Left renal cortex interstitium (tissue), 4 donors: ENCODE results near the gene WDR70. TPM values are rescaled to one million over a fixed set of nuclear protein-coding genes. Genes with fewer than 3 reads are reported as not detected.
A peak's percentile ranks its signal among the peaks of the same experiment; 100 is the strongest.
"Not testable (repeated sequence)": the region's sequence is repeated elsewhere in the genome, so short reads cannot be mapped to it uniquely, and the experiment has no call there.

Experiments used
- DNase-seq, 4 donors: peaks; one replicate each; pipeline ENCODE4 v3.0.0-alpha.2; 2013; ENCODE audit warnings: low read depth in 4 of 4, low spot score in 2 of 4, missing footprints in 1 of 4
- polyA plus RNA-seq, 4 donors: library from polyadenylated mRNA; unstranded; fragments of 120-200 nt; gene quantifications; one replicate each; pipeline ENCODE4 v1.2.1, GENCODE V29; 2013; ENCODE audit not compliant: insufficient read length in 4 of 4

The WDR70 gene
- polyA plus RNA-seq, 4 donors = 45.6 to 54.5 (median 53.2) TPM

DNA sequence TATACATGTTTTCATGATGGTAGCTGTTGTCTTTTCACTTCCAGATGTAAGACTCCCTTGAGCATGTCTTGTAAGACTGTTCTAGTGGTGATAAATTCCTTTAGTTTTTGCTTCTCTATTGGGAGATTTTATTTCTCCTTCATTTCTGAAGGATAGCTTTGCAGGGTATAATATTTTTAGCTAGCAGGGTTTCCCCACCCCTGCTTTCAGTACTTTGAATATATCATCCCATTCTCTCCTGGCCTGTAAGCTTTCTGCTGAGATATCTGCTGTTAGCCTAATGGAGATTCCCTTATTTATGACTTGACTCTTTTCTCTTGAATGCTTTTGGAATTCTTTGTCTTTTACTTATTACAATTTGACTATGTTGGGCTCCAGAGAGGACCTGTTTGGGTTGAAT lies 249.8 kb downstream of the WDR70 start:
- no peak for DNase-seq

GRCh38 chr5:37631939-37632338 lies 252.8 kb downstream of the WDR70 start:
- no peak for DNase-seq

DNA sequence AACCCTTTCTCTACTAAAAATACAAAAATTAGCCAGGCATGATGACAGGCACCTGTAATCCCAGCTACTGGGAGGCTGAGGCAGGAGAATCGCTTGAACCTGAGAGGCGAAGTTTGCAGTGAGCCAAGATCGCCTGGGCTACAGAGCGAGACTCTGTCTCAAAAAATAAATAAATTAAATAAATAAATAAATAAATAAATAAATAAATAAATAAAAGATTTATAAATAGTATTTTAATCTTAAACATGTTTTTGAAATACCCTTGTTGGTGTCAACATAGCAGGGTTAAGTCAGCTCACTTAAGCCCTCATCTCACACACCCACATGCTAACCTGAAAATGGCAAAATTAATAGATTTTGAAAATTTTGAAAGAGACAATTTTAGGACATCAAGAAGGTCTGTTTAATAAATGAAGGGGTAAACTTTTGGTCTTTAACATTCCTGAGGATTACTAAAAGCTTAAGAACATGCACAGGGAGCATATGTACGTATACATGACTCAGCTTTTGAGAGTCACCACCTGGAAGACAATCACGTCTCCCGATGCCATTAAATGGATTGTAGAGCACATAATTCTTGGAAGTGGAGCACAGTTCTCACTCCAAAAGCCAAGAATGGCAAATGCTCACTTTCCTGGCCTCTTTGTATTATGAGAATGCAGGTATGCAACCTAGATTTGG lies 258.2 kb downstream of the WDR70 start:
- no peak for DNase-seq

DNA sequence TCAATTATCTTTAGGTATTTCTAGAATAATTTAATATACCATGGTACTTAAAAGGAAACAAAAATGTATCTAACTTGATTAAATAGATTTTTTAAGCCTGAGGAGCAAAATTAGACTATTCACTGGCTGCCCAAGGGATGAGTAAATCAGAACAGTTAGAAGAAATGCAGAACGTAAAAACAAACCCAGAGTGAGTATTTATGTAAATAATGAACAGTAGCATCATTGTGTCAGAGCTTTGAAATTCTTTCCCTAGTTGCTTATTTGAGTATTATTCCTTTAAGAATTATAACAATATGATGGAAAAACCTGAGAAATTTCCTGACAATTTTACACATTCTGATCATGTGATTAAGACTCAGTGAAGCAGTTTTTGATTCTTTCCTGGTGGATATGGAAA lies 259.8 kb downstream of the WDR70 start:
- no peak for DNase-seq

DNA sequence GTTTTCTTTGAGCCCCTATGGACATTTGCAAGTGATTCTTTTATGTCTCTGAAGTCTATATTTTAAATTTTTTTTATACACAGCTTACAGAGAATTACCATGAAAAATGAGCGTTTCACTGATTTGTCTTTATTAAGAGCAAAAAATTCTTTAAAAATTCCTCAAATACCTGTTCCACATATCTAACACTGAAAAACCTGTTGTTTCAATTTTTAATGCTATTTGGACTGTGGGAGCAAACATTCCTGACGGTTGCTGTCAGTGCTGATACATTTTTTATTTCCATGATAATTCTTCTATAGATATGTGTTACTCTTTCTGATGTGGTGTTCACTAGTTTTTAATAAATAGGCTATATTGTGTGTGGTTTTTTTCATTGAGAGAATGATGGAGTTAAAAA lies 261.0 kb downstream of the WDR70 start:
- DNase-seq = no peak

- no peak for DNase-seq
Observed at GRCh38 chr5:37641933-37642332, 262.8 kb downstream of the WDR70 start.

GRCh38 chr5:37645707-37646106 lies 266.6 kb downstream of the WDR70 start:
- DNase-seq = no peak

- not testable (repeated sequence) for DNase-seq
Observed at GRCh38 chr5:37654566-37654965, 275.4 kb downstream of the WDR70 start.

GRCh38 chr5:37657046-37657445 lies 277.9 kb downstream of the WDR70 start:
- DNase-seq = no peak

- no peak for DNase-seq
Observed at GRCh38 chr5:37658440-37658839, 279.3 kb downstream of the WDR70 start.

GRCh38 chr5:37660319-37660718 lies 281.2 kb downstream of the WDR70 start:
- no peak for DNase-seq

DNA sequence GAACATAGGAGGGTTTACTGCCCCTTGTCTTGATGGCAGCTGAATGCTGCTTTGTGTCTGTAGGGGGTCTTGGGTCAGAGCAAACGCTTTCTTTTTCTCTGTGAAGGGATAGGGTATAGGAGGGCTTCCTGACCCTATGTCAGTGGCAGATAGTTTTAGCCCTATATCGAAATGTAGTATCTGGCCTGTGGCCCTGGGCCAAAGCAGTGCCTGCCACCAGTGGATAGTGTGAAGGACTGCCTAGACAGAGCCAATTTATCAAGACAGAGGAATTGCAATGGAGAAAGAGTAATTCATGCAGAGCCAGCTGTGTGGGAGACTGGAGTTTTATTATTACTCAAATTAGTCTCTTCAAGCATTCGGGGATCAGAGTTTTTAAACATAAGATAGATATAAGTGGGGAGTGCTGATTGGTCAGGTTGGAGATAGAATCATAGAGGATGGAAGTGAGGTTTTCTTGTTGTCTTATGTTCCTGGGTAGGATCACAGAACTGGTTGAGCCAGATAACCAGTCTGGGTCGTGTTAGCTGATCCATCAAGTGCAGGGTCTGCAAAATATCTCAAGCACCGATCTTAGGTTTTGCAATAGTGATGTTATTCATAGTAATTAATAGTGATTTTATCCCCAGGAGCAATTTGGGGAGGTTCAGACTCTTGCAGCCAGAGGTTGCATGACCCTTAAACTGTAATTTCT lies 282.3 kb downstream of the WDR70 start:
- DNase-seq = no peak

GRCh38 chr5:37661951-37662350 lies 282.8 kb downstream of the WDR70 start:
- no peak for DNase-seq

- DNase-seq = no peak
Observed at GRCh38 chr5:37662362-37662761, 283.2 kb downstream of the WDR70 start.

DNA sequence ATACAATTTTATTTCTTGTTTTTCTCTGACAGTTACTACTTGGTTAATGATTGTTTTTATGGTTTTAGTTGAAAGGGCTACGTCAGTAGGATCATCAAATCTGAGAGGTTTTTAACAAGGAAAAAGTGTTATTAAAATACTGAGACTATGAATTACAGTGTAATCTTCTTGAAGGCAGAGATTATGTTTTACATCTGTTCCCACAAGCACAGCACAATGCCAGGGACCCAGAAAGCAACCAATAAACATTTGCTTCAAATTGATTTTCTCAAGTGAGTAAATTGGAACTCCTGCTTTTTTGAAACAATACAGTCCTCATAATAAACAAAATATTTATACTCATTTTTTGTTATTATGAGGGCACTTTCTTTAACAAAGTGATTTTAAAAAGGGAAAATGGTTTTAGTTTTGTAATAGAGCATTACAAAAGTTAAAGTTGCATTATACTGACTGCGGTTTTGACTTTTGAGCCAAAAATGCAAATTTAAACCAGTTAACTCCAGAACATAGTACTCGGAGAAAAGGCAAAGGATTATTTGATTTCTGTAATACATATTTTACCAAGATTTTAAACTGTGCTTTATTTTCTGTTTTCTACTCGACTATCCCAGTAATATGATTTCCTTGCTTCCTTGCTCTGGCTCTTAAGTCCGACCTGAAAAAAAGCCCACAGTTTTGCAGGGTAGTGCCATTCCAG lies 283.8 kb downstream of the WDR70 start:
- DNase-seq = no peak

GRCh38 chr5:37663538-37663937 lies 284.4 kb downstream of the WDR70 start:
- no peak for DNase-seq

- DNase-seq = no peak
Observed at GRCh38 chr5:37664551-37664950, 285.4 kb downstream of the WDR70 start.

DNA sequence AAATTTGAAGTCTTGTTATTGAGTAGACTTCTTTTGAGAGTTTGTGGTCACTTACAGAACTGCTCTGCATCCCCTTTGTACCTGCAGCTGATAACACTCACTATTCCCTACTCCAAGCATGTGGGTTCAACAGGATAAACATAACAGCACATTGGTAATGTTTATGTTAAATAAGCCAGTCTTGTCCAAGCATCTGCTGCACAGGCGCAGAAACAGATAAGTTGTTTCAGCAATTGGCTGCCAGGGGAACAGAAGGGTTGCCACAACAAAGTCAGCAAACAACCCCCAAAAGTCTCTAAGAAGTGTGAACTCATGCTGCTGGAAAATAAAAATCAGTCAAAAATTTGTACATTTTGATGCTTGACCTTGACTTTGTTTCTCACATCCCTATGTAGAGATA lies 286.2 kb downstream of the WDR70 start:
- no peak for DNase-seq

DNA sequence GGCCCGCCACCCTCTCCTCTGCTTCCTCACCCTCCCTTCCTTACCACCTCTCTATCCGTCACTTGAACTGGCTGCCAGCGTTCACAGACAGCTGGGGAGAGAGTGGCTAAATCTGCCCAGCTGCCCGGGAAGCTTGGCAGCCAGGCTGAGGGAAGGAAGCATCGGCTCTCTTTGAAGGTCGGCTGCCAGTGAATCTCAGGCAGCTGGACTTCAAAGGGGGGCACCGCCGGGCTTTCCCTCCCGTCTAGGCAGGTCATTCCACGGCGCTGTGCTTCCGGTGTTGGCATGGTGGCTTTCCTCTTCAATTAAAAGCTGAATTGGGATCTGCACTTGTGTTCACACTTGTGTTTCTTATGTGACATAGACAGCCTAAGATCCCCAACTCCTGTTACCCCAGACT lies 286.8 kb downstream of the WDR70 start:
- peak; percentile 23 to 39 (median 36) for DNase-seq

- no peak for DNase-seq
Observed at GRCh38 chr5:37667430-37667829, 288.3 kb downstream of the WDR70 start.

- no peak for DNase-seq
Observed at GRCh38 chr5:37667846-37668245, 288.7 kb downstream of the WDR70 start.

DNA sequence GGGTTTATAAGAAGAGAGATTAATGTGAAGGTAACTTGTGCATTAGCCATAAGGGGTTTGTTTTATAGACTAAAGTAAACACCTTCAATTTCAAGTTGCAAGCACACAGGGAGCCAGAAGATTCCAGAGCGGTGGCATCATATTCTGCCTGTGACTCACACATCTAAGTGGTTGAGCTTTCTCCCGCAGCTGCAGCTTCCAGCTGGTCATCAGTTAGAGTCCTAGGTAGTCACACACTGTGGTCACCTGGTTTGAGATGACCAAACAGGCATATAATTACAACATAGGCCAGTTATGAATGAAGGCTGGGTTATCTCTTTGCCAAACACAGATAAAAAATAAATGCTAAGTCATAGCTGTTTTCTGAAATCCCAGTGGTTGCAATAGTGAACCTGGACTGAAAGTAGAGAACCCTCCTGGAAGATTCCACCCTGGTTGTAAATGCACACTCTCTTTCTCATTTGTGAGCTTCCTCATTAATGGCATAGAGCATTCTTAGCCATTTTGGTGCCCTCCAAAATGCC lies 289.5 kb downstream of the WDR70 start:
- no peak for DNase-seq
